Uterus (tissue), 4 donors: ENCODE measurements around the gene DRC3. TPM values are rescaled to one million over a fixed set of nuclear protein-coding genes. Genes with fewer than 3 reads are reported as not detected.

Source experiments
- DNase-seq, 2 donors: peaks; one replicate each; pipeline ENCODE4 v3.0.0-alpha.2; 2019 to 2020
- H3K27ac ChIP-seq, 2 donors: fragments of 200-600 bp; sonication (generic); 1 replicate in 1 of 2; 2 replicates in 1 of 2; pipeline ENCODE4 v1.5.1; 2016 to 2018
- H3K27me3 ChIP-seq, 2 donors: fragments of 200-600 bp; sonication (generic); one replicate each; pipeline ENCODE4 v1.5.1; 2018 to 2019; ENCODE audit warnings: control low read depth in 1 of 2
- H3K36me3 ChIP-seq, 2 donors: fragments of 200-600 bp; sonication (generic); one replicate each; pipeline ENCODE4 v1.5.1; 2019; ENCODE audit warnings: control low read depth in 1 of 2
- H3K4me1 ChIP-seq, 2 donors: fragments of 200-600 bp; sonication (generic); one replicate each; pipeline ENCODE4 v1.5.1; 2018 to 2019; ENCODE audit warnings: control low read depth in 1 of 2
- H3K4me3 ChIP-seq, 2 donors: fragments of 200-600 bp; sonication (generic); 1 replicate in 1 of 2; 2 replicates in 1 of 2; pipeline ENCODE4 v1.5.1; 2018 to 2019; ENCODE audit warnings: mild to moderate bottlenecking in 1 of 2
- H3K9me3 ChIP-seq, 2 donors: fragments of 200-600 bp; sonication (generic); one replicate each; pipeline ENCODE4 v1.5.1; 2019; ENCODE audit warnings: control low read depth in 1 of 2
- POLR2A ChIP-seq, 2 donors: fragments of 450-650 bp; IDR thresholded peaks; one replicate each; pipeline ENCODE4 v1.6.1; 2016; ENCODE audit warnings: antibody characterized with exemption in 2 of 2, mild to moderate bottlenecking in 1 of 2, moderate library complexity in 1 of 2
- intact Hi-C: fragments of 100-400 bp; cut with DNase I; formaldehyde crosslinking; loops from one replicate; pipeline ENCODE4 v1.15.1; 2023; ENCODE audit warnings: low total_unique reads
- total RNA-seq, 4 donors: library from RNA; depleted of rRNA in 3 of 4; stranded (reverse); fragments of >200 nt in 3 of 4; gene quantifications; one replicate each; pipeline versions ENCODE4 v1.1.0 to v1.2.4, GENCODE V29; 2014 to 2023
- TF ChIP-seq, protein P1 (sequence below), 4 experiments: fragments of 200-600 bp in 2 of 4; fragments of 450-650 bp in 2 of 4; sonication (generic) in 2 of 4; IDR thresholded peaks; one replicate each; pipeline ENCODE4 v1.5.1; 2016 to 2019; ENCODE audit warnings: antibody characterized with exemption in 4 of 4, mild to moderate bottlenecking in 2 of 4, moderate library complexity in 1 of 4
- donor health status: DM: yes; HTN: yes; CAD: no.

The DRC3 gene
- total RNA-seq, 4 donors from 2014 or later, result 7.7 to 18.5 (median 13.6) TPM

DNA sequence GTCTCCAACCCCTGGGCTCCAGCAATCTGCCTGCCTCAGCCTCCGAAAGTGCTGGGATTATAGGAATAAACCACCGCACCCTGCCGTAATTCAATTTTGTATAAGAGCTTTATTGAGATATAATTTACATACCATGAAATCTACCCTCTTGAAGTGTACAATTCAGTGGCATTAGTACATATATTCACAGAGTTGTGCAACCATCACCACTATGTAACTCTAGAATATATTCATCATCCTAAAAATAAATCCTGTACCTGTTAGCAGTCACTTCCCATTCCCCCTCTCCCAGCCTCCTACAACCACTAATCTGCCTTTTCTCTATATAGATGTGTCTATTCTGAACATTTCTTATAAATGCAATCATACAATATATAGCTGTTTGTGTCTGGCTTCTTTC, 26.6 kb upstream of the DRC3 start:
- no peak for TF ChIP-seq POLR2A (IDR thresholded peaks at IDR 0.05)
- TF ChIP-seq, protein P1, sequence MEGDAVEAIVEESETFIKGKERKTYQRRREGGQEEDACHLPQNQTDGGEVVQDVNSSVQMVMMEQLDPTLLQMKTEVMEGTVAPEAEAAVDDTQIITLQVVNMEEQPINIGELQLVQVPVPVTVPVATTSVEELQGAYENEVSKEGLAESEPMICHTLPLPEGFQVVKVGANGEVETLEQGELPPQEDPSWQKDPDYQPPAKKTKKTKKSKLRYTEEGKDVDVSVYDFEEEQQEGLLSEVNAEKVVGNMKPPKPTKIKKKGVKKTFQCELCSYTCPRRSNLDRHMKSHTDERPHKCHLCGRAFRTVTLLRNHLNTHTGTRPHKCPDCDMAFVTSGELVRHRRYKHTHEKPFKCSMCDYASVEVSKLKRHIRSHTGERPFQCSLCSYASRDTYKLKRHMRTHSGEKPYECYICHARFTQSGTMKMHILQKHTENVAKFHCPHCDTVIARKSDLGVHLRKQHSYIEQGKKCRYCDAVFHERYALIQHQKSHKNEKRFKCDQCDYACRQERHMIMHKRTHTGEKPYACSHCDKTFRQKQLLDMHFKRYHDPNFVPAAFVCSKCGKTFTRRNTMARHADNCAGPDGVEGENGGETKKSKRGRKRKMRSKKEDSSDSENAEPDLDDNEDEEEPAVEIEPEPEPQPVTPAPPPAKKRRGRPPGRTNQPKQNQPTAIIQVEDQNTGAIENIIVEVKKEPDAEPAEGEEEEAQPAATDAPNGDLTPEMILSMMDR (IDR thresholded peaks at IDR 0.05), result no peak
- no peaks in the 10 kb centered on the region for H3K9me3 ChIP-seq
- H3K27me3 ChIP-seq, result no peaks in the 10 kb centered on the region
- H3K27ac ChIP-seq, result no peak overlapping the region
- no peak for DNase-seq
- no peak overlapping the region for H3K4me3 ChIP-seq
- H3K4me1 ChIP-seq, result peaks cover 6 to 9% of the 10 kb centered on the region in 2 donors
- intact Hi-C loops, result no loop called here
- H3K36me3 ChIP-seq, result no peaks in the 10 kb centered on the region

DNA sequence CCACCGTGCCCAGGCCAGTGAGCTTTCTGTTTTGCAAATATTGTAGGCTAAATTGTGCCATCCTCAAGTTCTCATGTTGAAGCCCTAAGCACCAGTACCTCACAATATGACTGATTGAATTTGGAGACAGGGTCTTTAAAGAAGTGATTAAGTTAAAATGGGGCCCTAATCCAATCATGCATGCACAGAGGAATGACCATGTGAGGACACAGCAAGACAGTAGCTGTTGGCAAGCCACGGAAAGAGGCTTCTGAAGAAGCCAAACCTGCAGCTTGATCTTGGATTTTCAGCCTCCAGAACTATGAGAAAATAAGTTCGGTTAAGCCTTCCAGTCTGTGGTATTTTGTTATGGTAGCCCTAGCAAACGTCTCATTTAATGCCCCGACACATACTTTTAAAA, 25.4 kb upstream of the DRC3 start:
- Histone ChIP-seq H3K4me1 (peaks cover 6 to 9% of the 10 kb centered on the region in 2 donors), H3K9me3 (no peaks in the 10 kb centered on the region), H3K36me3 (no peaks in the 10 kb centered on the region), H3K27ac (no peak overlapping the region), H3K27me3 (no peaks in the 10 kb centered on the region), H3K4me3 (no peak overlapping the region)
- DNase-seq, result no peak
- intact Hi-C loops, result no loop called here
- TF ChIP-seq, protein P1 (IDR thresholded peaks at IDR 0.05), result no peak
- no peak for TF ChIP-seq POLR2A (IDR thresholded peaks at IDR 0.05)

- H3K27ac ChIP-seq, result no peak overlapping the region
- H3K4me3 ChIP-seq, result no peak overlapping the region
- H3K4me1 ChIP-seq, result peaks cover 6 to 9% of the 10 kb centered on the region in 2 donors
- no peaks in the 10 kb centered on the region for H3K36me3 ChIP-seq
- no peaks in the 10 kb centered on the region for H3K9me3 ChIP-seq
- TF ChIP-seq, protein P1 (IDR thresholded peaks at IDR 0.05), result no peak
- no peak for TF ChIP-seq POLR2A (IDR thresholded peaks at IDR 0.05)
- intact Hi-C loops, result no loop called here
- DNase-seq, result no peak
- no peaks in the 10 kb centered on the region for H3K27me3 ChIP-seq
Observed at GRCh38 chr17:17947966-17948365, 24.7 kb upstream of the DRC3 start.

GRCh38 chr17:17950347-17950746, 22.3 kb upstream of the DRC3 start:
- Histone ChIP-seq H3K36me3 (no peaks in the 10 kb centered on the region), H3K27ac (no peak overlapping the region), H3K9me3 (no peaks in the 10 kb centered on the region), H3K4me1 (no peaks in the 10 kb centered on the region), H3K4me3 (no peak overlapping the region), H3K27me3 (no peaks in the 10 kb centered on the region)
- intact Hi-C loops, result no loop called here
- no peak for DNase-seq
- TF ChIP-seq POLR2A (IDR thresholded peaks at IDR 0.05), result no peak
- TF ChIP-seq, protein P1 (IDR thresholded peaks at IDR 0.05), result no peak

DNA sequence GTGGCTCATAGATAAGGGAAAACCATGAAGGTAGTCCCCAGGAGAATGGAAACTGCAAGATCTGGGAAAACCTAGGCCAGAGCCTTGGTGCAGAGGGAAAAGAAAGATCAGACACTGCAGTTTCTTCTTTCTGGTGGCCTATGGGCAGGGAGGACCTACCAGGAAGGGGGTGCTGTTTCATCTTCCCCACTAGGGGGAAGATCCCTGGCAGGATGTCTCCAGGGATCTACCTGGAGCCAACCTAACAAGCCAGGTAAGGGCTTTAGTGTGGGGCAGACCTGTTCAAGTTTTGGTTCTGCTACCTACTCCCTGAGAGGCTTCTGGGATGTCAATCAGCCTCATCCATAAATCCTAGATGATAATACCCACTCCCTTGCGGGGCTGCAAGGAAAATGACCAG, 21.9 kb upstream of the DRC3 start:
- H3K36me3 ChIP-seq, result no peaks in the 10 kb centered on the region
- H3K9me3 ChIP-seq, result no peaks in the 10 kb centered on the region
- TF ChIP-seq, protein P1 (IDR thresholded peaks at IDR 0.05), result no peak
- TF ChIP-seq POLR2A (IDR thresholded peaks at IDR 0.05), result no peak
- no peak for DNase-seq
- H3K27me3 ChIP-seq, result no peaks in the 10 kb centered on the region
- H3K4me3 ChIP-seq, result no peak overlapping the region
- H3K4me1 ChIP-seq, result no peaks in the 10 kb centered on the region
- no peak overlapping the region for H3K27ac ChIP-seq
- intact Hi-C loops, result no loop called here
